HK-2 (cell line): Measurements from ENCODE around the gene ATP6V0A4.

Experiments
- DNase-seq: peaks from one replicate; pipeline ENCODE4 v3.0.0-alpha.2; 2018; ENCODE audit not compliant: unreplicated experiment

Gene ATP6V0A4

DNA sequence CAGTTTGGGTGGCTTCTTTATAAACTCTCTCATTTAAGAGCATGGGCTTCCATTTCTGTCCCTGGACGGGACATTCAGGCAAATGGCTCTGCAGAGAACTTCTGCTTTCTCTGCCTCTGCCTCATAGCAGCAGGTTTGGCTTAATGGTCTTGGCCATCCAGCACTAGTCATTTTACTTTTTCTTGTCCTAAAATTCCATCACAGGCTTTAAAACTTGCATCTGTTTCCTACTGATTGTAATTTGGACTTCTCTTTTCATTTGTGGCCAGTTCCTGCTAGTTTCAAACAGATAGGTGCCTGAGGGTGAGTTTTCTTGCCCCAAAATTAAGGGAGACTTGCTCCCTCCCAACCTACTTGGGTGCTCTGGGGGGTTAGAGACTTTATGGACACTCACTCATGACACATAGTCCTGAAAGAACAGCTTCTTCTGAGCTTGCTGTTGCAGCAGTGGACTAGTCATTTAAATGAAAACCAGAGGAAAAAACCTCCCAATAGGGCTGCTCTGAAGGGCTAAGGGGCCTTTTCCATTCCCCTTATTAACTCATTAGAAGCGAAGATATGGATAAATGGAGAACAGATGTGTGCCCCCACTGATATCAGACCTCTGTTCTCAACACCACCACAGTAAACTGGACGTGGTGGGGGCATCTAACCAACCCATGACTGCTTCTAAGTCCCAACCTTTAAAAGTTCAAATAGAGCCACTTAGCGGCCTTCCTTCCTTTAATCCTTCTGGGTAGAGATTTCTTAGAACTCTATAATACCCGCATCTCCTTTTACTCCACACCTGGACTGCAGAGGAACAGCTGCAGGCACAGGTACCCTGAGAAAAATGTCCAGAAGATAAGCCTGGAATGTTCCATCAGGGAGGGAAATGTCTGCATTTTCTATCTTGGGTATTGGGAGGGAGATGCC, 135.7 kb downstream of the ATP6V0A4 start:
- no peak for DNase-seq

GRCh38 chr7:138661069-138661635, 136.8 kb downstream of the ATP6V0A4 start:
- DNase-seq: no peak

DNA sequence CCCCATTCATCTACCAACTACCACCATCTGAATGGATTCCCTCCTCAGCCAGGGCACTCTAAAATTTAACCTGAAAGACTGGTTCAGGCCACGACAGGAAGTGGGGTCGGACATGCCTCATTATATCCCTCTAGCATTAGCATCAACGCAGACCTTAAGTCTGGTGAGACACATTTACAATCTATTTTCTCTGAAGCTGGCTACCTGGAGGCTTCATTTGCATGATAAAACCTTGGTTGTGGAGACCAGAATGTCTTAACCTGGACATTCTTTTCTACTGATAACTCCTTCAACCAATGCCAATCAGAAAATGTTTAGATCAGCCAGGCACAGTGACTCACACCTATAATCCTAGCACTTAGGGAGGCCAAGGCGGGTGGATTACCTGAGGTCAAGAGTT, 139.1 kb downstream of the ATP6V0A4 start:
- no peak for DNase-seq

- DNase-seq: no peak
Measured at GRCh38 chr7:138657854-138658386, 140.1 kb downstream of the ATP6V0A4 start.

GRCh38 chr7:138656952-138657351, 141.0 kb downstream of the ATP6V0A4 start:
- DNase-seq: no peak
